GM12873 (cell line): ENCODE results near the gene EPHA7.

ENCODE experiments used
- CTCF ChIP-seq: IDR thresholded peaks from 2 replicates; pipeline ENCODE4 v1.5.1; 2012; ENCODE audit warnings: low read depth, mild to moderate bottlenecking, moderate library complexity, low read length, control low read depth; ENCODE audit not compliant: insufficient read depth; ENCODE audit errors: missing control alignments

EPHA7 gene

DNA sequence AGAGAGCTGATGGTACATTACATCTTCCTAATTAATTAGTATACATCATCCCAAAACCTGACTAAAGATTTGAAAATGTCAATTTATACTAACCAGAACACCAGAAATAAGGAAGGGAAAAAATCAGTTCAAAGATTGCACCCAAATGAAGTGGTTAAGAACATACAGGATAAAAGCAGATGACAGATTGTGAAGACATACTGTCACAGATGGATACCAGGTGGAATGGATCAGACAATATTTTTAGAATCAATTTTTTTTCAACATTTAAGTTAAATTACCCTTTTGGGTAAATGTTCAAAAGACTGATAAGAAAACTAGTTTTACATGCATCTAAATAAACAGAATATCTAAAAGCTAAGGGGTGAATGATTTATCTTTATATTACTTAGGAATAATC, 47.6 kb downstream of the EPHA7 start:
- no peak for TF ChIP-seq CTCF

DNA sequence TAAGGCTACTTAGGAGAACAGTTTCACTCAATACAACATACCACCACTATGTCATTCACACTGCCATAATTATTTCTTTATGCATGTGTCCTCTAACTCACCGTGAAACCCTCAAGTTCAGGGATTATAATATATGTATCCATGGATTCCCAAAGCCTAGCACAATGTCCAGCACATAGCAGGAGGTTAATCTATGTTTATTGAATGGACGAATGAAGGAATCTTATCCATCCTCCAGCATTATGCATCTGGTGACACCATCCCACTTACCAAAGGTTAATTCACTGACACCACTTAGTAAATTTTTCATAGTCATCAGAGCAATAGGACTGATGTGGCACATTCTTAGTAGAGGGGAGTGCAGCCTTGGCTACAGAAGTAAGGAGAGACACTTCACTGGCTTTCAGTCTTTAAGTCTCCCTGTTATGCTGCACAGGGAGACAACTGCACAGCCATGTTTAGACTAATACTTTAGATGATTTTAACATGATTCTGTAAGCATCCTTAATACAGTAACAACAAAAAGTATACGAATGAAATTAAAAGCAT, 49.7 kb downstream of the EPHA7 start:
- TF ChIP-seq CTCF: no peak

DNA sequence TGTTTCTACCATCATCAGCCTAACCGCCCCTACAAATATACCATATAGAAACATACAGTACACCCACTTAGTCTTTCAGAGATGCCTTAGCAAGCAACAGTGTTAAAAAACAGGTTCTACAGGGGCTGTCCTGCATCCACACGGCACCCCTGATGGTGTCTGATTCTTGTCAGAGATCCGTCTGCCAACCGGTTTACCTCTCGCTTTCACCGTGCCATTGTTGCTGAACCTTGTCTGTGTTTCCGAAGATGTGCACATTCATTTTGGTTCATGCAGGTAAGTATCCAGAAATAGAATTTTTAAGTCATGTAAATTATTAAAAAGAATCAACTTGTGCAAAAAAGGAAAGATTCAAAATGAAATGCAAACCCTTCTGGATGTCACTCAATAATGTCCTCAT, 52.9 kb downstream of the EPHA7 start:
- TF ChIP-seq CTCF: no peak

DNA sequence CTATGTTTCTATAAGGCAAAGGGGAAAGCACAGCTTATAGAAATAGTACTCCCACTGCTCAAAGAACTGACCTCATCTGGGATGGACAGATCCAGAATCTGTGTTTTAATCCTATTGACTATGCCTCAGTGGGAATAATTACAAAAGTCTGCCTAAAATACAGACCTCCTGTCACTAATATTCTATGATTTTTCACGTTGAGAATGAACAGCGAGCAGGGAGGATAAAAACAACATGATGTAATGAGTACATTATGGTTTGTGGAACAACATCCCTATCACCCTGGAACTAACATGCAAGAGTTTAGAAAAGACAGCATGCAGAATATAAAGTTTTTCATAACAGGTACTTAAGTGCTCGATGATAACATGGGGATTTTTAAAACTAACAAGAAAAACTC, 53.9 kb downstream of the EPHA7 start:
- TF ChIP-seq CTCF: no peak

- TF ChIP-seq CTCF: no peak
Measured at GRCh38 chr6:93358435-93358834, 60.9 kb downstream of the EPHA7 start.

- TF ChIP-seq CTCF: no peak
Measured at GRCh38 chr6:93352604-93353003, 66.8 kb downstream of the EPHA7 start.

DNA sequence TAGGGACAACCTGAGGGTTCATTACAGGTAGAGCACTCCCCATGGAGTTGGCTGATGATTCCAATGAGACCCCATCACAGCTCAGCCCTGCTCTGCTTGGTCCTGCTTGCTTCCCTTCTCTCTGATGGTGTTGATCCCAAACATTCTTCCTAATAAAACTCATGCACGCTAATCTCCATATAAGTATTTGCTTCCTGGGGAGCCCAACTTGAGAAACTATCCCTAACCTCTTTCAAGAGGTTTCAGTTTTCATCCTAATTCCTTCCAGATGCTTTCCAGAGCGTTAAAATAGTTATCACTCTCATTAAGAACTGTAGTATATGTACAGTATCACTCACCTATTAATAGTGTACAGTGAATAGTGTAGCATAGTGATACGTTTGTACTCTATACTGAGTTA, 68.1 kb downstream of the EPHA7 start:
- no peak for TF ChIP-seq CTCF
